Fibroblast of lung (primary cell): ENCODE measurements around the gene C6orf141. TPM values are rescaled to one million over a fixed set of nuclear protein-coding genes. Genes with fewer than 3 reads are reported as not detected.

Experiments used
- DNase-seq, 2 donors: peaks; one replicate each; pipeline versions ENCODE4 v3.0.0 to v3.0.0-alpha.2; 2010; ENCODE audit warnings: low read depth in 2 of 2
- H2AFZ ChIP-seq: 2 replicates; pipeline ENCODE4 v1.5.1; 2012; ENCODE audit warnings: low read length, control low read depth, inconsistent platforms
- H3K27ac ChIP-seq: 2 replicates; pipeline ENCODE4 v1.5.1; 2011; ENCODE audit warnings: low read length, control low read depth; ENCODE audit not compliant: insufficient read depth
- H3K27me3 ChIP-seq: 2 replicates; pipeline ENCODE4 v1.5.1; 2011; ENCODE audit warnings: mild to moderate bottlenecking, low read length; ENCODE audit not compliant: control insufficient read depth, insufficient read depth
- H3K36me3 ChIP-seq: 2 replicates; pipeline ENCODE4 v1.5.1; 2011; ENCODE audit warnings: low read length; ENCODE audit not compliant: control insufficient read depth, insufficient read depth
- H3K4me1 ChIP-seq: 2 replicates; pipeline ENCODE4 v1.5.1; 2011; ENCODE audit warnings: low read length; ENCODE audit not compliant: control insufficient read depth, insufficient read depth; ENCODE audit errors: extremely low read depth
- H3K4me2 ChIP-seq: 2 replicates; pipeline ENCODE4 v1.5.1; 2011; ENCODE audit warnings: low read length, control low read depth; ENCODE audit not compliant: insufficient read depth; ENCODE audit errors: extremely low read depth
- H3K4me3 ChIP-seq, 4 experiments: fragments of 200-600 bp in 1 of 4; sonication (generic) in 1 of 4; replicated peaks in 1 of 4; 2 replicates each; pipeline ENCODE4 v1.5.1; 2011 to 2016; ENCODE audit warnings: low read length in 4 of 4, low read depth in 3 of 4, mild to moderate bottlenecking in 3 of 4, control low read depth in 2 of 4, inconsistent platforms in 1 of 4, mixed read lengths in 1 of 4; ENCODE audit not compliant: insufficient read depth in 1 of 4; ENCODE audit errors: control extremely low read depth in 1 of 4
- H3K79me2 ChIP-seq: 2 replicates; pipeline ENCODE4 v1.5.1; 2012; ENCODE audit warnings: mild to moderate bottlenecking, low read length, inconsistent platforms; ENCODE audit not compliant: control insufficient read depth, insufficient read depth
- H3K9ac ChIP-seq: 2 replicates; pipeline ENCODE4 v1.5.1; 2011; ENCODE audit warnings: mild to moderate bottlenecking, low read length, control low read depth; ENCODE audit not compliant: insufficient read depth
- H3K9me3 ChIP-seq: 2 replicates; pipeline ENCODE4 v1.5.1; 2012; ENCODE audit warnings: low read depth, low read length; ENCODE audit not compliant: control insufficient read depth, insufficient read depth
- H4K20me1 ChIP-seq: 2 replicates; pipeline ENCODE4 v1.5.1; 2011; ENCODE audit warnings: low read length; ENCODE audit not compliant: control insufficient read depth, insufficient read depth; ENCODE audit errors: extremely low read depth
- EZH2 ChIP-seq: IDR thresholded peaks from 2 replicates; pipeline ENCODE4 v1.5.1; 2012; ENCODE audit warnings: low read length, control low read depth, mild to moderate bottlenecking; ENCODE audit errors: missing control alignments
- polyA plus RNA-seq, 2 donors: library from polyadenylated mRNA; depleted of rRNA in 1 of 2; stranded (reverse) in 1 of 2; unstranded in 1 of 2; fragments of >200 nt; gene quantifications; 2 replicates each; pipeline ENCODE4 v1.2.1, GENCODE V29; 2011 to 2012; ENCODE audit warnings: missing spikeins in 1 of 2
- total RNA-seq: library from RNA; depleted of rRNA; stranded (reverse); fragments of >200 nt; gene quantifications from 2 replicates; pipeline ENCODE4 v1.2.1, GENCODE V29; 2014
- TF ChIP-seq, protein P1 (sequence below), 2 donors: IDR thresholded peaks in 1 of 2; conservative IDR thresholded peaks in 1 of 2; 1 replicate in 1 of 2; 2 replicates in 1 of 2; pipeline ENCODE4 v1.5.1; 2011 to 2012; ENCODE audit warnings: low read length in 2 of 2, control low read depth in 1 of 2, inconsistent platforms in 1 of 2, low read depth in 1 of 2, mild to moderate bottlenecking in 1 of 2

Gene C6orf141
- total and polyA plus RNA-seq, 2 donors (not counting 1 experiment from before 2014, with no cell fraction given): 0.06 to 0.33 TPM

- TF ChIP-seq, protein P1, sequence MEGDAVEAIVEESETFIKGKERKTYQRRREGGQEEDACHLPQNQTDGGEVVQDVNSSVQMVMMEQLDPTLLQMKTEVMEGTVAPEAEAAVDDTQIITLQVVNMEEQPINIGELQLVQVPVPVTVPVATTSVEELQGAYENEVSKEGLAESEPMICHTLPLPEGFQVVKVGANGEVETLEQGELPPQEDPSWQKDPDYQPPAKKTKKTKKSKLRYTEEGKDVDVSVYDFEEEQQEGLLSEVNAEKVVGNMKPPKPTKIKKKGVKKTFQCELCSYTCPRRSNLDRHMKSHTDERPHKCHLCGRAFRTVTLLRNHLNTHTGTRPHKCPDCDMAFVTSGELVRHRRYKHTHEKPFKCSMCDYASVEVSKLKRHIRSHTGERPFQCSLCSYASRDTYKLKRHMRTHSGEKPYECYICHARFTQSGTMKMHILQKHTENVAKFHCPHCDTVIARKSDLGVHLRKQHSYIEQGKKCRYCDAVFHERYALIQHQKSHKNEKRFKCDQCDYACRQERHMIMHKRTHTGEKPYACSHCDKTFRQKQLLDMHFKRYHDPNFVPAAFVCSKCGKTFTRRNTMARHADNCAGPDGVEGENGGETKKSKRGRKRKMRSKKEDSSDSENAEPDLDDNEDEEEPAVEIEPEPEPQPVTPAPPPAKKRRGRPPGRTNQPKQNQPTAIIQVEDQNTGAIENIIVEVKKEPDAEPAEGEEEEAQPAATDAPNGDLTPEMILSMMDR (conservative IDR thresholded peaks at IDR 0.05 in 1 of 2, IDR thresholded peaks at IDR 0.05 in 1 of 2; ENCODE audit: low read depth in 1 of 2, low read length in 2 of 2): no peak
- no peak for TF ChIP-seq EZH2
- Histone ChIP-seq H3K36me3 (no peaks in the 10 kb centered on the region), H3K4me2 (no peak overlapping the region), H3K27ac (no peak overlapping the region), H3K4me1 (no peaks in the 10 kb centered on the region), H3K27me3 (peaks cover 1% of the 10 kb centered on the region), H3K79me2 (no peaks in the 10 kb centered on the region), H2AFZ (no peak overlapping the region), H3K9me3 (no peaks in the 10 kb centered on the region), H3K4me3 (no peak overlapping the region), H4K20me1 (no peaks in the 10 kb centered on the region), H3K9ac (no peak overlapping the region)
- DNase-seq: peak; percentile 69 to 91
Observed at GRCh38 chr6:49556429-49556837, 6.0 kb downstream of the C6orf141 start.

GRCh38 chr6:49557177-49557576, 6.7 kb downstream of the C6orf141 start:
- no peak for TF ChIP-seq EZH2
- TF ChIP-seq, protein P1 (conservative IDR thresholded peaks at IDR 0.05 in 1 of 2, IDR thresholded peaks at IDR 0.05 in 1 of 2; ENCODE audit: low read depth in 1 of 2, low read length in 2 of 2): no peak
- H3K4me2 ChIP-seq: no peak overlapping the region
- no peak for DNase-seq
- no peaks in the 10 kb centered on the region for H4K20me1 ChIP-seq
- no peak overlapping the region for H3K4me3 ChIP-seq
- H3K36me3 ChIP-seq: no peaks in the 10 kb centered on the region
- no peak overlapping the region for H3K27ac ChIP-seq
- H3K9ac ChIP-seq: no peak overlapping the region
- H3K79me2 ChIP-seq: no peaks in the 10 kb centered on the region
- no peaks in the 10 kb centered on the region for H3K4me1 ChIP-seq
- H3K27me3 ChIP-seq: no peaks in the 10 kb centered on the region
- H3K9me3 ChIP-seq: no peaks in the 10 kb centered on the region
- H2AFZ ChIP-seq: no peak overlapping the region

GRCh38 chr6:49558238-49558637, 7.8 kb downstream of the C6orf141 start:
- no peak overlapping the region for H3K4me3 ChIP-seq
- no peaks in the 10 kb centered on the region for H3K79me2 ChIP-seq
- no peak overlapping the region for H3K9ac ChIP-seq
- H3K36me3 ChIP-seq: no peaks in the 10 kb centered on the region
- H3K27me3 ChIP-seq: no peaks in the 10 kb centered on the region
- H3K9me3 ChIP-seq: no peaks in the 10 kb centered on the region
- no peaks in the 10 kb centered on the region for H3K4me1 ChIP-seq
- no peak overlapping the region for H3K4me2 ChIP-seq
- H4K20me1 ChIP-seq: no peaks in the 10 kb centered on the region
- no peak overlapping the region for H2AFZ ChIP-seq
- TF ChIP-seq, protein P1 (conservative IDR thresholded peaks at IDR 0.05 in 1 of 2, IDR thresholded peaks at IDR 0.05 in 1 of 2; ENCODE audit: low read depth in 1 of 2, low read length in 2 of 2): no peak
- no peak for TF ChIP-seq EZH2
- DNase-seq: no peak
- no peak overlapping the region for H3K27ac ChIP-seq
